Measurements from ENCODE around the gene CLIP3. TPM values are rescaled to one million over a fixed set of nuclear protein-coding genes. Genes with fewer than 3 reads are reported as not detected.
A peak's percentile ranks its signal among the peaks of the same experiment; 100 is the strongest.
"Not testable (repeated sequence)": the region's sequence is repeated elsewhere in the genome, so short reads cannot be mapped to it uniquely, and the experiment has no call there.

The CLIP3 gene
- total RNA-seq, 6 experiments from 2014 or later, result 0.55 to 1.6 (median 0.94) TPM

DNA sequence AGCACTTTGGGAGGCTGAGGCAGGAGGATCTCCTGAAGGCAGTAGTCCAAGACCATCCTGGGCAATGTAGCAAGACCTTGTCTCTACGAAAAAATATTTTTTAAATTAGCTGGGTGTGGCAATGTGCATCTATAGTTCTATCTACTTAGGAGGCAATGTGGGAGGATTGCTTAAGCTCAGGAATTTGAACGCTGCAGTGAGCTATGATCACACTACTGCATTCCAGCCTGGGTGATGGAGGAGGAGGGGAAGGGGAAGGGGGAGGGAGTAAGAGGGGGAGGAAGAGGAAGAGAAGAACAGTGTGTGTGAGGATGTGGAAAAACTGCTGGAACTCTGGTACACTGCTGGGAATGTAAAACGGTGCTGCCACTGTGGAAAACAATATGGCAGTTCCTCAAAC lies 9.2 kb upstream of the CLIP3 start:
- Histone ChIP-seq H3K27me3 (no peaks in the 10 kb centered on the region), H3K9me3 (no peaks in the 10 kb centered on the region), H3K4me3 (no peak overlapping the region), H3K4me1 (no peaks in the 10 kb centered on the region), H3K36me3 (no peaks in the 10 kb centered on the region), H3K27ac (no peak overlapping the region)
- ATAC-seq, result peak in 1 of 4 donors; percentile 69
- no peak for DNase-seq
- intact Hi-C loops (cut with DNase I), result no loop called here
- TF ChIP-seq, protein P1, sequence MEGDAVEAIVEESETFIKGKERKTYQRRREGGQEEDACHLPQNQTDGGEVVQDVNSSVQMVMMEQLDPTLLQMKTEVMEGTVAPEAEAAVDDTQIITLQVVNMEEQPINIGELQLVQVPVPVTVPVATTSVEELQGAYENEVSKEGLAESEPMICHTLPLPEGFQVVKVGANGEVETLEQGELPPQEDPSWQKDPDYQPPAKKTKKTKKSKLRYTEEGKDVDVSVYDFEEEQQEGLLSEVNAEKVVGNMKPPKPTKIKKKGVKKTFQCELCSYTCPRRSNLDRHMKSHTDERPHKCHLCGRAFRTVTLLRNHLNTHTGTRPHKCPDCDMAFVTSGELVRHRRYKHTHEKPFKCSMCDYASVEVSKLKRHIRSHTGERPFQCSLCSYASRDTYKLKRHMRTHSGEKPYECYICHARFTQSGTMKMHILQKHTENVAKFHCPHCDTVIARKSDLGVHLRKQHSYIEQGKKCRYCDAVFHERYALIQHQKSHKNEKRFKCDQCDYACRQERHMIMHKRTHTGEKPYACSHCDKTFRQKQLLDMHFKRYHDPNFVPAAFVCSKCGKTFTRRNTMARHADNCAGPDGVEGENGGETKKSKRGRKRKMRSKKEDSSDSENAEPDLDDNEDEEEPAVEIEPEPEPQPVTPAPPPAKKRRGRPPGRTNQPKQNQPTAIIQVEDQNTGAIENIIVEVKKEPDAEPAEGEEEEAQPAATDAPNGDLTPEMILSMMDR (IDR thresholded peaks at IDR 0.05), result no peak
- no peak for TF ChIP-seq POLR2A (IDR thresholded peaks at IDR 0.05)
- WGBS (ENCODE audit: insufficient coverage, low coverage, low lambda C conversion rate, missing lambda C conversion rate), result 35% methylated on average over 3 of the region's 3 CpGs

DNA sequence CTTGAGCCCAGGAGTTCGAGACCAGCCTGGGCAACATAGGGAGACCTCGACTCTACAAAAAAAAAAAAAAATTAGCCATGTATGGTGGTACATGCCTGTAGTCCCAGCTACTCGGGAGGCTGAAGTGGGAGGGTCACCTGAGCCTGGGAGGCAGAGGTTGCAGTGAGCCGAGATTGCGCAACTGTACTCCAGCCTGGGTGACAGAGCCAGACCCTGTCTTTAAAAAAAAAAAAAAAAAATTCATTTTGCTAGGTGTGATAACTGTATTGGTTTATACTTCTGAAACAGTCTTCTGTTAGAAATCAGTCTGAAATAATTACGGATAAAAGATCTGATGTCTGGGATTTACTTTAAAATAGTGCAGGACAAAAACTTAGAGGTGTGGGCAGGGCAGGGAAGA lies 8.4 kb upstream of the CLIP3 start:
- H3K4me3 ChIP-seq; H3K9me3 ChIP-seq; H3K4me1 ChIP-seq; intact Hi-C loops (cut with DNase I); H3K27ac ChIP-seq; H3K27me3 ChIP-seq; H3K36me3 ChIP-seq; ATAC-seq; DNase-seq: not testable (repeated sequence)
- 77% methylated on average over 6 of the region's 6 CpGs for WGBS (ENCODE audit: insufficient coverage, low coverage, low lambda C conversion rate, missing lambda C conversion rate)

- Histone ChIP-seq H3K4me3 (no peak overlapping the region), H3K4me1 (no peaks in the 10 kb centered on the region), H3K27ac (no peak overlapping the region), H3K27me3 (no peaks in the 10 kb centered on the region), H3K9me3 (no peaks in the 10 kb centered on the region), H3K36me3 (no peaks in the 10 kb centered on the region)
- TF ChIP-seq, protein P1 (IDR thresholded peaks at IDR 0.05), result no peak
- TF ChIP-seq POLR2A (IDR thresholded peaks at IDR 0.05), result no peak
- intact Hi-C loops (cut with DNase I), result no loop called here
- no peak for DNase-seq
- WGBS (ENCODE audit: insufficient coverage, low coverage, low lambda C conversion rate, missing lambda C conversion rate), result 92% methylated on average over 5 of the region's 6 CpGs
- ATAC-seq, result no peak
These were observed 7.8 kb upstream of the CLIP3 start for GRCh38 chr19:36040495-36040894.

DNA sequence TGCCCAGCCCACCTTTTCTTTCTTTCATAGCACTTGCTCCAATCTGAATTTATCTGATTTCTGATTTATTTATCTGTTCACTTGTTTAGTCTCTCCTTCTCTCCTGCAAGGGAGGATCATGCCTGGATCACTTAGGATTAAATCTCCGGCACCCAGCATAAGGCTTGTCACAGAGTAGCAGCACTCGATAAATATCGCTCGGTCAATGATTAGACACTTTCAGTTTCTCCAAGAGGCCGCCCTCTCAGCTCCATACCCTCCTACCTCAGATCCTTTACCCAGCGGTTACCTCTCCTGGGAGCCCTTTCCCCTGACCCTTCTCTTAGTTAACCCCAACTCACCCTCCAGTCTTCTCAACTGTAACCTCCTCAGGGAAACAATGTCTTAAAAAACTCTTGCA lies 1.4 kb downstream of the CLIP3 start:
- 70% methylated on average over 6 of the region's 6 CpGs for WGBS (ENCODE audit: insufficient coverage, low coverage, low lambda C conversion rate, missing lambda C conversion rate)
- Histone ChIP-seq H3K4me3 (peak overlapping the region in 1 of 3 donors; percentile 1), H3K27ac (no peak overlapping the region), H3K27me3 (no peaks in the 10 kb centered on the region), H3K36me3 (no peaks in the 10 kb centered on the region), H3K9me3 (no peaks in the 10 kb centered on the region), H3K4me1 (peaks cover 0 to 8% (median 0%) of the 10 kb centered on the region in 4 donors)
- intact Hi-C loops (cut with DNase I), result no loop called here
- no peak for DNase-seq
- peak; percentile 50 to 74 (median 62) for ATAC-seq
- TF ChIP-seq, protein P1 (IDR thresholded peaks at IDR 0.05), result no peak
- TF ChIP-seq POLR2A (IDR thresholded peaks at IDR 0.05), result no peak

DNA sequence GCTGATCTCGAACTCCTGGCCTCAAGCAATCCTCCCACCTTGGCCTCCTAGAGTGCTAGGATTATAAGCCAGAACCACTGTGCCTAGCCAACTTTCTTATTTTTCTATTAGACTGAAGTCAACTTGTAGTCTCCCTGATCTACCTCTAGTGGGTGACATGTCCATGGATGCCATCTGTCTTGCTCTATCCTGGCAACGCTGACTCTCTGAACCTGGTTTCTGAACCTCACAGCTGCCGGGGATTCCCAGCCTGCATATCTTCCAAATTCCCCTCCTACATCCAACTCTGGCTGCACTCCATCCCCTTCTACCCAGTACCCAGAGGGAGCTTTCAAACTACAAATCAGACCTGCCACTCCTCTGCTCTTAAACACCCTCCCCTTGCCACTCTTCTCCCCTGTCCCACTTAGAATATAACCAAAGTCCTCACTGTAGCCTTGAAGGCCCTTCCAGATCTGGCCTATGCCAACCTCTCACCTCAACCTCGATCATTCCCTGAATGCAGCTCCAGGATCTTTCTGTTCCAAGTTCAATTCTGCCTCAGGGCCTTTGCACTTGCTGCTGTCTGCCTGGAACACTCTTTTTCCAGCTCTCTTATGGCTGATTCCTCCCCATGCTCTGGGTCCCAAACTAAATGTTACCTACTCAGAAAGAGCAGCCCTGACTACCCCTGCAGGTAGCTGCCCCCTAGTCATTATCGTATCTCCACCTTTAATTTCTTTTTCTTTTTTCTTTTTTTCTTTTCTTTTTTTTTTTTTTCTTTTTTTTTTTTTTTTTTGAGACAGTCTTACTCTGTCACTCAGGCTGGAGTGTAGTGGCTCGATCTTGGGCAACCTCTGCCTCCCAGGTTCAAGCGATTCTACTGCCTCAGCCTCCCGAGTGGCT lies 2.2 kb downstream of the CLIP3 start:
- H3K27ac ChIP-seq, result no peak overlapping the region
- intact Hi-C loops (cut with DNase I), result no loop called here
- WGBS (ENCODE audit: insufficient coverage, low coverage, low lambda C conversion rate, missing lambda C conversion rate), result 64% methylated on average over 8 of the region's 8 CpGs
- H3K36me3 ChIP-seq, result no peaks in the 10 kb centered on the region
- peaks cover 0 to 8% (median 0%) of the 10 kb centered on the region in 4 donors for H3K4me1 ChIP-seq
- no peaks in the 10 kb centered on the region for H3K27me3 ChIP-seq
- peak in 1 of 3 donors; percentile 51 for DNase-seq
- peak; percentile 27 to 90 (median 66) for ATAC-seq
- no peaks in the 10 kb centered on the region for H3K9me3 ChIP-seq
- TF ChIP-seq, protein P1 (IDR thresholded peaks at IDR 0.05), result peak in 3 of 4 donors; percentile 29 to 31 (median 30)
- no peak for TF ChIP-seq POLR2A (IDR thresholded peaks at IDR 0.05)
- H3K4me3 ChIP-seq, result no peak overlapping the region

All from right lobe of liver (tissue), 6 donors.